Measurements from ENCODE around the gene HIRA.

DNA sequence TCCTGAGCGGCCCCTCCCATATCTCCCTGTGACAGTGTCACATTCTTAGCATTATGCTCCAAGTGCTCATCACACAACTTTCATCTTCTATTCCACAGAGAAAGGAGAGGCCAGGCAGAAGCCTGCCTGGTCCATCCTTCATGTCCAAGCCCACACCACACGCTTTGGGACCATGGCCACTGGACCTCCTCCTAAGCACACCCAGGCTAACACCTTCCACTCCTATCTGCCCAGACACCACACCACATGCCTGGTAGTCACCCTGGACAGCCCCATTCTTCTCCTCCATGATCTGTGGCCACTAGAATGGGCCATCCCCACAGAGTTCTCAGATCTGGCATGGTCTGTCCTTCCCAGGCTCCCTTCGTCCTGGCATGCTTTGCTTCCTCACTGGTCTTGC is 55.3 kb downstream of the HIRA start:
- no peak for TF ChIP-seq EZH2phosphoT487 (IDR thresholded peaks at IDR 0.05; ENCODE audit: insufficient read depth, low read depth)
- no peak for TF ChIP-seq EZH2 (IDR thresholded peaks at IDR 0.05; ENCODE audit: insufficient read depth, poor library complexity, severe bottlenecking)
